ENCODE measurements around the gene PRKAR2A. TPM values are rescaled to one million over a fixed set of nuclear protein-coding genes. Genes with fewer than 3 reads are reported as not detected.

The PRKAR2A gene
- total and polyA plus RNA-seq, 9 of the 15 experiments (the other 6 are each of a cell fraction or from before 2014, with no cell fraction given), result 15.9 to 84.5 (median 37.6) TPM

DNA sequence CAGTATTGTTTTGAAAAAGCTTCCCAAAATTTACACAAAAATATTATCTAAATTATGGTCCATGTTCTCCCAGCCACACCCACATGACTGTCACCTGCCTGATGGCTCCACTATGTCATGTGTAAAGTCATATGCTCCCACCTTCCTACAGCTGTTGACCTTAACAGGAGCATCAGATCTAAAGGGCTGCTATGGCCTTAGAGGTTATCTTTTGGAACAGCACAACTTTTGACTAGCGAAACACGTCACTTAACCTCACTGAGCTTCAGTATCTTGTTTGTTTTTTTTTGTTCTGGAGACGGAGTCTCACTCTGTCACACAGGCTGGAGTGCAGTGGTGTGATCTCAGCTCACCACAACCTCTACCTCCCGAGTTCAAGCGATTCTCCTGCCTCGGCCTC is 64.4 kb downstream of the PRKAR2A start (continued):
- no peak for TF ChIP-seq HDAC6 (IDR thresholded peaks at IDR 0.05; ENCODE audit: low read depth, low read length)
- TF ChIP-seq, protein P1, sequence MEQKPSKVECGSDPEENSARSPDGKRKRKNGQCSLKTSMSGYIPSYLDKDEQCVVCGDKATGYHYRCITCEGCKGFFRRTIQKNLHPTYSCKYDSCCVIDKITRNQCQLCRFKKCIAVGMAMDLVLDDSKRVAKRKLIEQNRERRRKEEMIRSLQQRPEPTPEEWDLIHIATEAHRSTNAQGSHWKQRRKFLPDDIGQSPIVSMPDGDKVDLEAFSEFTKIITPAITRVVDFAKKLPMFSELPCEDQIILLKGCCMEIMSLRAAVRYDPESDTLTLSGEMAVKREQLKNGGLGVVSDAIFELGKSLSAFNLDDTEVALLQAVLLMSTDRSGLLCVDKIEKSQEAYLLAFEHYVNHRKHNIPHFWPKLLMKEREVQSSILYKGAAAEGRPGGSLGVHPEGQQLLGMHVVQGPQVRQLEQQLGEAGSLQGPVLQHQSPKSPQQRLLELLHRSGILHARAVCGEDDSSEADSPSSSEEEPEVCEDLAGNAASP (IDR thresholded peaks at IDR 0.05), result no peak
- no peak for TF ChIP-seq BACH1 (tag; IDR thresholded peaks at IDR 0.05)
- no peak for TF ChIP-seq ZNF165 (CRISPR knock-in tag; IDR thresholded peaks at IDR 0.05; ENCODE audit: borderline replicate concordance)
- peak; percentile 77; the same call in 1 of the 2 replicates for TF ChIP-seq CTBP1 (IDR thresholded peaks at IDR 0.05; ENCODE audit: borderline replicate concordance)
- TF ChIP-seq HDAC2 (IDR thresholded peaks at IDR 0.05), result no peak
- TF ChIP-seq ZNF431 (CRISPR knock-in tag; IDR thresholded peaks at IDR 0.05), result no peak
- TF ChIP-seq KDM1A (IDR thresholded peaks at IDR 0.05), result peak in 1 of 2 experiments; percentile 51; a peak in 1 of 4 replicates
- TF ChIP-seq, protein P2, sequence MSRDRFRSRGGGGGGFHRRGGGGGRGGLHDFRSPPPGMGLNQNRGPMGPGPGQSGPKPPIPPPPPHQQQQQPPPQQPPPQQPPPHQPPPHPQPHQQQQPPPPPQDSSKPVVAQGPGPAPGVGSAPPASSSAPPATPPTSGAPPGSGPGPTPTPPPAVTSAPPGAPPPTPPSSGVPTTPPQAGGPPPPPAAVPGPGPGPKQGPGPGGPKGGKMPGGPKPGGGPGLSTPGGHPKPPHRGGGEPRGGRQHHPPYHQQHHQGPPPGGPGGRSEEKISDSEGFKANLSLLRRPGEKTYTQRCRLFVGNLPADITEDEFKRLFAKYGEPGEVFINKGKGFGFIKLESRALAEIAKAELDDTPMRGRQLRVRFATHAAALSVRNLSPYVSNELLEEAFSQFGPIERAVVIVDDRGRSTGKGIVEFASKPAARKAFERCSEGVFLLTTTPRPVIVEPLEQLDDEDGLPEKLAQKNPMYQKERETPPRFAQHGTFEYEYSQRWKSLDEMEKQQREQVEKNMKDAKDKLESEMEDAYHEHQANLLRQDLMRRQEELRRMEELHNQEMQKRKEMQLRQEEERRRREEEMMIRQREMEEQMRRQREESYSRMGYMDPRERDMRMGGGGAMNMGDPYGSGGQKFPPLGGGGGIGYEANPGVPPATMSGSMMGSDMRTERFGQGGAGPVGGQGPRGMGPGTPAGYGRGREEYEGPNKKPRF (IDR thresholded peaks at IDR 0.05; ENCODE audit: low read depth, low read length), result no peak
- TF ChIP-seq, protein P3, sequence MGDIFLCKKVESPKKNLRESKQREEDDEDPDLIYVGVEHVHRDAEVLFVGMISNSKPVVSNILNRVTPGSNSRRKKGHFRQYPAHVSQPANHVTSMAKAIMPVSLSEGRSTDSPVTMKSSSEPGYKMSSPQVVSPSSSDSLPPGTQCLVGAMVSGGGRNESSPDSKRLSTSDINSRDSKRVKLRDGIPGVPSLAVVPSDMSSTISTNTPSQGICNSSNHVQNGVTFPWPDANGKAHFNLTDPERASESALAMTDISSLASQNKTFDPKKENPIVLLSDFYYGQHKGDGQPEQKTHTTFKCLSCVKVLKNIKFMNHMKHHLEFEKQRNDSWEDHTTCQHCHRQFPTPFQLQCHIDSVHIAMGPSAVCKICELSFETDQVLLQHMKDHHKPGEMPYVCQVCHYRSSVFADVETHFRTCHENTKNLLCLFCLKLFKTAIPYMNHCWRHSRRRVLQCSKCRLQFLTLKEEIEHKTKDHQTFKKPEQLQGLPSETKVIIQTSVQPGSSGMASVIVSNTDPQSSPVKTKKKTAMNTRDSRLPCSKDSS (IDR thresholded peaks at IDR 0.05; ENCODE audit: low read depth, partially characterized antibody), result no peak
- TF ChIP-seq, protein P4, sequence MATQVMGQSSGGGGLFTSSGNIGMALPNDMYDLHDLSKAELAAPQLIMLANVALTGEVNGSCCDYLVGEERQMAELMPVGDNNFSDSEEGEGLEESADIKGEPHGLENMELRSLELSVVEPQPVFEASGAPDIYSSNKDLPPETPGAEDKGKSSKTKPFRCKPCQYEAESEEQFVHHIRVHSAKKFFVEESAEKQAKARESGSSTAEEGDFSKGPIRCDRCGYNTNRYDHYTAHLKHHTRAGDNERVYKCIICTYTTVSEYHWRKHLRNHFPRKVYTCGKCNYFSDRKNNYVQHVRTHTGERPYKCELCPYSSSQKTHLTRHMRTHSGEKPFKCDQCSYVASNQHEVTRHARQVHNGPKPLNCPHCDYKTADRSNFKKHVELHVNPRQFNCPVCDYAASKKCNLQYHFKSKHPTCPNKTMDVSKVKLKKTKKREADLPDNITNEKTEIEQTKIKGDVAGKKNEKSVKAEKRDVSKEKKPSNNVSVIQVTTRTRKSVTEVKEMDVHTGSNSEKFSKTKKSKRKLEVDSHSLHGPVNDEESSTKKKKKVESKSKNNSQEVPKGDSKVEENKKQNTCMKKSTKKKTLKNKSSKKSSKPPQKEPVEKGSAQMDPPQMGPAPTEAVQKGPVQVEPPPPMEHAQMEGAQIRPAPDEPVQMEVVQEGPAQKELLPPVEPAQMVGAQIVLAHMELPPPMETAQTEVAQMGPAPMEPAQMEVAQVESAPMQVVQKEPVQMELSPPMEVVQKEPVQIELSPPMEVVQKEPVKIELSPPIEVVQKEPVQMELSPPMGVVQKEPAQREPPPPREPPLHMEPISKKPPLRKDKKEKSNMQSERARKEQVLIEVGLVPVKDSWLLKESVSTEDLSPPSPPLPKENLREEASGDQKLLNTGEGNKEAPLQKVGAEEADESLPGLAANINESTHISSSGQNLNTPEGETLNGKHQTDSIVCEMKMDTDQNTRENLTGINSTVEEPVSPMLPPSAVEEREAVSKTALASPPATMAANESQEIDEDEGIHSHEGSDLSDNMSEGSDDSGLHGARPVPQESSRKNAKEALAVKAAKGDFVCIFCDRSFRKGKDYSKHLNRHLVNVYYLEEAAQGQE (IDR thresholded peaks at IDR 0.05; ENCODE audit: borderline replicate concordance), result no peak
- TF ChIP-seq, protein P4 (CRISPR knock-in tag; IDR thresholded peaks at IDR 0.05; ENCODE audit: low read depth), result no peak
- no peak for TF ChIP-seq ZNF184 (CRISPR knock-in tag; IDR thresholded peaks at IDR 0.05)
- TF ChIP-seq GATA2 (CRISPR knock-in tag; IDR thresholded peaks at IDR 0.05), result peak; percentile 74
- TF ChIP-seq STAG1 (CRISPR knock-in tag; IDR thresholded peaks at IDR 0.05; ENCODE audit: borderline replicate concordance), result no peak
- no peak for TF ChIP-seq SMARCB1 (IDR thresholded peaks at IDR 0.05; ENCODE audit: insufficient read length, low read depth)
- no peak for TF ChIP-seq COPS2 (conservative IDR thresholded peaks at IDR 0.05)

Measured in K562 (cell line).